Ovary (tissue), 3 donors: ENCODE results near the gene POC1B.

Source experiments
- CTCF ChIP-seq, 3 donors: fragments of 450-650 bp in 2 of 3; fragments of 200-600 bp in 1 of 3; IDR thresholded peaks; one replicate each; pipeline versions ENCODE4 v1.5.1 to v1.8.0; 2016 to 2022; ENCODE audit warnings: antibody characterized with exemption in 3 of 3, mild to moderate bottlenecking in 1 of 3
- EP300 ChIP-seq: sonication (generic); formaldehyde crosslinking; IDR thresholded peaks from one replicate; pipeline ENCODE4 v1.6.1; 2017; ENCODE audit warnings: antibody characterized with exemption
- POLR2A ChIP-seq: fragments of 450-650 bp; IDR thresholded peaks from one replicate; pipeline ENCODE4 v1.6.1; 2017; ENCODE audit warnings: antibody characterized with exemption, mild to moderate bottlenecking, moderate library complexity
- donor health status: DM: no; HTN: no; CAD: no.

GRCh38 chr12:89372584-89373370, 153.1 kb downstream of the POC1B start:
- TF ChIP-seq CTCF (IDR thresholded peaks at IDR 0.05) (no peak), POLR2A (no peak), EP300 (no peak)
